DOHH2 (cell line): ENCODE measurements around the gene SULT1B1.

Experiments
- EZH2phosphoT487 ChIP-seq: fragments of 200-600 bp; sonication (generic); IDR thresholded peaks from 2 replicates; pipeline ENCODE4 v1.6.1; 2017; ENCODE audit warnings: borderline replicate concordance, mild to moderate bottlenecking, antibody characterized with exemption, low read length, moderate library complexity, mixed read lengths
- TF ChIP-seq, protein P1 (sequence below): fragments of 200-600 bp; sonication (generic); IDR thresholded peaks from one replicate; pipeline ENCODE4 v1.5.1; 2014; ENCODE audit warnings: antibody characterized with exemption, mild to moderate bottlenecking, low read depth, low read length; ENCODE audit not compliant: poor library complexity, severe bottlenecking

DNA sequence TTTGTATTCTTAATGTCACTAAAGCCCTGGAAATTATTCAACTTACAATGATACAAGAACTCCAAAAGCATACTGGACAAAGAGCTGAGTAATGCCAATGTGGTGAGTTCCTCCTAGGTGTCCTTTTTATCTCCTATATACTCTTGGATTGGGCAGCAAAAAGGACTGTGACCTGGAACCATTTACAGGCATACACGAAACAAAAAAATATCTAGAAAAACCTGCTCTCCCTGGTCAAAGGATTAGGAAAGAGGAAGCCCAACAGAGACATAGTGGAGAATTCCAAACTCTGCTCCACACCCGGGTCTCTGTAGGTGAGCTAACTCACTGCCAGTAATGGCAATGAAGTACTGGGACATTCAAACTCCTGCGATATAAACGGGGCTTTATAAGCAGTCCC is 25.3 kb downstream of the SULT1B1 start:
- TF ChIP-seq, protein P1, sequence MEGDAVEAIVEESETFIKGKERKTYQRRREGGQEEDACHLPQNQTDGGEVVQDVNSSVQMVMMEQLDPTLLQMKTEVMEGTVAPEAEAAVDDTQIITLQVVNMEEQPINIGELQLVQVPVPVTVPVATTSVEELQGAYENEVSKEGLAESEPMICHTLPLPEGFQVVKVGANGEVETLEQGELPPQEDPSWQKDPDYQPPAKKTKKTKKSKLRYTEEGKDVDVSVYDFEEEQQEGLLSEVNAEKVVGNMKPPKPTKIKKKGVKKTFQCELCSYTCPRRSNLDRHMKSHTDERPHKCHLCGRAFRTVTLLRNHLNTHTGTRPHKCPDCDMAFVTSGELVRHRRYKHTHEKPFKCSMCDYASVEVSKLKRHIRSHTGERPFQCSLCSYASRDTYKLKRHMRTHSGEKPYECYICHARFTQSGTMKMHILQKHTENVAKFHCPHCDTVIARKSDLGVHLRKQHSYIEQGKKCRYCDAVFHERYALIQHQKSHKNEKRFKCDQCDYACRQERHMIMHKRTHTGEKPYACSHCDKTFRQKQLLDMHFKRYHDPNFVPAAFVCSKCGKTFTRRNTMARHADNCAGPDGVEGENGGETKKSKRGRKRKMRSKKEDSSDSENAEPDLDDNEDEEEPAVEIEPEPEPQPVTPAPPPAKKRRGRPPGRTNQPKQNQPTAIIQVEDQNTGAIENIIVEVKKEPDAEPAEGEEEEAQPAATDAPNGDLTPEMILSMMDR, result no peak
- no peak for TF ChIP-seq EZH2phosphoT487
